GM10248 (cell line): Measurements from ENCODE around the gene DRD3.

Source experiments
- CTCF ChIA-PET: fragments of 300-600 bp; sonication (Branson Sonifier 250); formaldehyde crosslinking; extraction: SDS; loops from one replicate; lab custom pipeline; 2021; ENCODE audit warnings: antibody characterized with exemption; lab: Yijun Ruan, JAX
- POLR2A ChIA-PET: fragments of 350-650 bp; sonication (Branson Sonifier 250); formaldehyde crosslinking; extraction: SDS; loops from one replicate; lab custom pipeline; 2020; ENCODE audit warnings: antibody characterized with exemption; lab: Yijun Ruan, JAX
- DNase-seq: peaks from one replicate; pipeline ENCODE4 v3.0.0; 2012; ENCODE audit errors: extremely low spot score
- TF ChIP-seq, protein P1 (sequence below): IDR thresholded peaks from 2 replicates; pipeline ENCODE4 v1.5.1; 2012; ENCODE audit warnings: mild to moderate bottlenecking, low read depth; ENCODE audit errors: extremely low read depth, missing control alignments, control extremely low read depth

Gene DRD3

DNA sequence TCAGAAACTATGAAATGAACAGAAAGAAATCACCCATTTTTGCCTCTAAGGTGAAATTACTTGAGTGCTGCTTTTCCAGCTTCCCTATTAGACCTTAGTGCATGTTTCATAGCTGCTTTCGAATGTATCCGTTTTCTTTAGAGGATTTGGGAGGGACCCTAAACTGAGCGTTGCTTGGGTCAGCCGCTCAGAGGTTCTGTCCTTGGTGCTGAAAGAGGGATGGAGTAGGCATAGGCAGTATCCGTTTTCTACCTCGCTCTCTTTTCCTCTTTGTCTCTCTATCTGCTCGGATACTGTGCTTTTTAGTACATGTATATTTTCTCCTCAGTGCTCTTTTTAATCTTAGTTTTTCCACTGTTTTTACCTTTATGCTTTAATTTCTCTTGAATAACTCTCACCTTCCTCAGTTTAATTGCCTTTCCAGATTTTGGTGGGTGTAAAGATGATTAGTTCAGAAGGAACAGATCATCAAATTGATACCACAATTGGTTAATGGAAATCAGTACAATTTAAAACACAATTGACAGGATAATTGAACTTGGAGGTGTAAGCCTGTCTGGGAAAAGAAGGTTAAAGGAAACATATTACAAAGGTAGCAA is at the start of gene DRD3:
DRD3 (minus strand) TSS at position 283 of the 599 bp plus-strand sequence. CDS start 7,060 bp downstream, outside the sequence.
- POLR2A ChIA-PET, result no interaction called here
- CTCF ChIA-PET, result interaction anchor here (0.9 to 1.3 kb wide), 2 partner anchors 17 to 24 kb away, joined by 3 read pairs; no protein-coding TSS in a partner anchor
- TF ChIP-seq, protein P1, sequence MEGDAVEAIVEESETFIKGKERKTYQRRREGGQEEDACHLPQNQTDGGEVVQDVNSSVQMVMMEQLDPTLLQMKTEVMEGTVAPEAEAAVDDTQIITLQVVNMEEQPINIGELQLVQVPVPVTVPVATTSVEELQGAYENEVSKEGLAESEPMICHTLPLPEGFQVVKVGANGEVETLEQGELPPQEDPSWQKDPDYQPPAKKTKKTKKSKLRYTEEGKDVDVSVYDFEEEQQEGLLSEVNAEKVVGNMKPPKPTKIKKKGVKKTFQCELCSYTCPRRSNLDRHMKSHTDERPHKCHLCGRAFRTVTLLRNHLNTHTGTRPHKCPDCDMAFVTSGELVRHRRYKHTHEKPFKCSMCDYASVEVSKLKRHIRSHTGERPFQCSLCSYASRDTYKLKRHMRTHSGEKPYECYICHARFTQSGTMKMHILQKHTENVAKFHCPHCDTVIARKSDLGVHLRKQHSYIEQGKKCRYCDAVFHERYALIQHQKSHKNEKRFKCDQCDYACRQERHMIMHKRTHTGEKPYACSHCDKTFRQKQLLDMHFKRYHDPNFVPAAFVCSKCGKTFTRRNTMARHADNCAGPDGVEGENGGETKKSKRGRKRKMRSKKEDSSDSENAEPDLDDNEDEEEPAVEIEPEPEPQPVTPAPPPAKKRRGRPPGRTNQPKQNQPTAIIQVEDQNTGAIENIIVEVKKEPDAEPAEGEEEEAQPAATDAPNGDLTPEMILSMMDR, result no peak

DNA sequence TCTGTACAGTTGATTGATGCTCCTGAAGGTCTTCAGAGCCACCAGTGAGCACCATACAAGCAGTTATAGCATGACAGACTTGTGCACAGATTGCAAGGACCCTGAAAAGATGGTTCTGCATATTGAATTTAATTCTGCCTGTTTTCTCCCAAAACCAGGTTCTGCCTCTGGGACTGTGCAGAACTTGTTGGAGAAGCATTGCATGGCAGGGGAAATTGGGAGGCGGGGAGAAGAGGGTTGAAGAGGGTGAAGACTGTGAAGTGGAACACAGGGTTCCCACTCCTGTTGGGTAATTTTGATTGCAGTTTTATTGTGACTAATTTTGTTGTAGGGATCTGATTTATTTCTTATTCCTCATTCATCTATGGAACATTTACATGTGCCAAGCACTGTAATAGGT is 48.2 kb upstream of the DRD3 start:
- POLR2A ChIA-PET, result no interaction called here
- CTCF ChIA-PET, result interaction anchor here (1.1 to 1.8 kb wide), 4 partner anchors 9 to 14 kb away, joined by 3 to 7 read pairs (median 4); no protein-coding TSS in a partner anchor

More for the DNA sequence above, at the start of gene DRD3:
- DNase-seq, result no peak

DNA sequence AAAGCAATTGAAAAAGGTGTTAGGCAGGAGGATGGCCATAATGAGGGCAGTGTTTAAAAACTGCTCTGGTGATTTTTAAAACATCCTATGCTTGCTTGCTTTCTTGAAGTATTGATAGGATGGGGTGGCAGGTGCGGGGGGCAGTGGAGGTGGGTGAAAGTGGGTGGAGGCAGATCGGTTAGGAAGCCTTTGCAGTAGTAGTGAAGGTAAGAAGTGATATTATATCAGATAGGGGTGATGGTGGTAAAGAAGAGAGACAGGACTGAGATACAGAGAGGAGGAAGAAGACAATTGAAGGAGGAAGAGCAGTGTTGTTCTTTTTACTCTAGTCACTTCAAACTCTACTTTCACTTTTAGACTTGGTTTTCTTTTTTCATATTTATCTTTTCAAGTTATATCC is 47.5 kb upstream of the DRD3 start:
- TF ChIP-seq, protein P1, result no peak
- ChIA-PET CTCF (interaction anchor here (1.4 kb wide), 1 partner anchor 13 kb away, joined by 3 read pairs; no protein-coding TSS in a partner anchor), POLR2A (no interaction called here)
- DNase-seq, result no peak

More for the DNA sequence above, 48.2 kb upstream of the DRD3 start:
- DNase-seq, result no peak
- TF ChIP-seq, protein P1, result no peak

DNA sequence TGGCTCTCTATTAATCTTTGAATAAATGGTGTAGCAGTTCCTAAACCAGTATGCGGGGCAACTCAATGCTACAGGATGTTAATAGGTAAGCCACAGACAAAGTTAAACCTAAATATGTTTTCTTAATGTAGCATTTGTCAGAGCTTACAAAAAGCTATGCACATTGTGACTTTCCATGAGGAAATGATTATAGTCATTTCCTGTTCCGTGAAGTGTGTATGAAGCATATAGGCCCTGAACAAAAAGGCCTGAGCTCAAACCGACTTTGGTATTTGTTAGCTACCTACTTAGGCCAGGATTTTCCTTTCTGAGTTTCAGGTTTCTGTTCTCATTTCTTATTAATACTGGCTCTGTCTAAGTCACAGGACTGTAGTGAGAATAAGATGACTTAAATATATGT is 44.3 kb upstream of the DRD3 start:
- ChIA-PET POLR2A (no interaction called here), CTCF (interaction anchor here (1.0 to 2.9 kb wide), 4 partner anchors 9 to 196 kb away, joined by 3 to 9 read pairs (median 6); no protein-coding TSS in a partner anchor)
- DNase-seq, result no peak
- TF ChIP-seq, protein P1, result no peak

- ChIA-PET CTCF (interaction anchor here (0.7 to 2.4 kb wide), 6 partner anchors 8 to 69 kb away, joined by 3 to 9 read pairs (median 4); no protein-coding TSS in a partner anchor), POLR2A (no interaction called here)
- DNase-seq, result no peak
- TF ChIP-seq, protein P1, result no peak
These were observed 43.0 kb upstream of the DRD3 start for GRCh38 chr3:114221881-114222264.

GRCh38 chr3:114221165-114221880 is 42.5 kb upstream of the DRD3 start:
- ChIA-PET POLR2A (no interaction called here), CTCF (interaction anchor here (0.7 to 2.4 kb wide), 6 partner anchors 8 to 70 kb away, joined by 3 to 9 read pairs (median 4); no protein-coding TSS in a partner anchor)
- TF ChIP-seq, protein P1, result no peak
- no peak for DNase-seq
